ENCODE data around the gene PRKG1. TPM values are rescaled to one million over a fixed set of nuclear protein-coding genes. Genes with fewer than 3 reads are reported as not detected.

The PRKG1 gene
- total RNA-seq, 8 experiments from 2014 or later = 5.6 to 40.7 (median 6.6) TPM

DNA sequence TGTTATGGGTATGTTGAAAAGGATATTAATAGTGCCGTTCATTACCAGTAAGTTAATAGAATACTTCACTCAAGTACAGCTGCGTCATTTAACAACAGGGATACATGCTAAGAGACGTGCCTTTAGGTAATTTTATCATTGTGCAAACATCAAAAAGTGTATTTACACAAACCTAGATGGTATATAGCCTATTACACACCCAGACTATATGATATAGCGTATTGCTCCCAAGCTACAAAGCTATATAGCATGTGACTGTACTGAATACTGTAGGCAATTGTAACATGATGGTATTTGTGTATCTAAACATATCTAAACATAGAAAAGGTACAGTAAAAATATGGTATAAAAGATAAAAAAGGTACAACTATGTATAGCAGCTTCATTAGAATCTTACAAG, 11.1 kb upstream of the PRKG1 start:
- no peak for ATAC-seq (replicated peaks in 6 of 8)
- 32 to 100% (median 80%) methylated on average over 1 to 4 of the region's 4 CpGs; no CpG with 5 or more reads in 3 of the 10 experiments for WGBS, 10 experiments
- no peak overlapping the region for H3K27ac ChIP-seq
- in situ Hi-C loops (cut with MboI; ENCODE audit: low pct_unique_long_range_greater_than_20kb in 2 of 9, low sequenced_read_pairs in 9 of 9, unreplicated experiment in 9 of 9) = loop anchor here in 6 of 9 experiments (10.0 to 25.0 kb wide), 6 partner anchors 349 to 1152 kb away; partner anchors contain the start of gene CSTF2T (in 1 of the 6)
- H3K4me3 ChIP-seq = no peak overlapping the region
- no peaks in the 10 kb centered on the region for H3K4me1 ChIP-seq (replicated peaks in 1 of 2)

DNA sequence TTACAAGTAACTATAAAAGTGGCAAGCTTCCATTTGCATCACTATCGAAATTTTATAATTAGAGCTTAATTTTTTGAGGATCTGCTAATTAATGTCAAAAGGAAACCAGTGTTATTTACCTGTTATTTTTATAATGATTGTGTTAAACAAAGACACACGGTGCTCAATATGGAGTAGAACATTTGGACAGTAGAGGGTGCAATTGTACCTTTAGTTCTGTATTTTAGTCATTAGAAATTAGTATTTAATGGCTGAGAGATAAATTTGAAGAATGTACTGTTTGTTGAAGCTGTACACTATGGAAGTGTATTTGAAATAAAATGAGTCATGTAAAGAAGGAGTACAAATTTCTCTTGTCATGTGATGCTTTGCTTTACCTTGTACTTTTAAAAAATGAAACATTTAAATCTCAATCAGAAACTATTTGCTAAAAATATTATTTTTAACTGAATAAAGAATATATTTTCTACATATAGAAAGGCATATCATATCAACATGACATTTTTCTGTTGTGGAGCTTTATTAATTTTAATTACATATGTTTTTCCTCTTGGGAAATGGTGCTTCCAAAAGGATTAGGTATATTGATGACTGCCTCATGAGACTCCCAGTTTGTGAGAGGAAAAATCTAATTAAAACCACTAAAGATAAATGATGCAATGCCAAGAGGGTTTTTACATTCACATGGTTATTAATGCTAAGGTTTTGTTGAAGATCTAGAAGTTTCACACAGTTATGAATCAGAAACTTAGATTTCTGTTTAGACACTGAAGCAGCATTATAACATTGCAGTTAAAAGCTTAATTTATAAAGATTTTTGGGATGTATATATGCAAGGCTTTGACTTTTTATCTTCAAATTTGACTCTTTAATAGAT, 10.4 kb upstream of the PRKG1 start:
- in situ Hi-C loops (cut with MboI; ENCODE audit: low pct_unique_long_range_greater_than_20kb in 2 of 9, low sequenced_read_pairs in 9 of 9, unreplicated experiment in 9 of 9) = loop anchor here in 6 of 9 experiments (10.0 to 25.0 kb wide), 6 partner anchors 348 to 1151 kb away; partner anchors contain the start of gene CSTF2T (in 1 of the 6)
- Histone ChIP-seq H3K4me3 (no peak overlapping the region), H3K27ac (no peak overlapping the region), H3K4me1 (replicated peaks in 1 of 2) (no peaks in the 10 kb centered on the region)
- ATAC-seq (replicated peaks in 6 of 8) = peak; percentile 32 to 71 (median 54)
- WGBS, 10 experiments = 0 to 14% (median 0%) methylated on average over 1 to 2 of the region's 2 CpGs; no CpG with 5 or more reads in 1 of the 10 experiments

DNA sequence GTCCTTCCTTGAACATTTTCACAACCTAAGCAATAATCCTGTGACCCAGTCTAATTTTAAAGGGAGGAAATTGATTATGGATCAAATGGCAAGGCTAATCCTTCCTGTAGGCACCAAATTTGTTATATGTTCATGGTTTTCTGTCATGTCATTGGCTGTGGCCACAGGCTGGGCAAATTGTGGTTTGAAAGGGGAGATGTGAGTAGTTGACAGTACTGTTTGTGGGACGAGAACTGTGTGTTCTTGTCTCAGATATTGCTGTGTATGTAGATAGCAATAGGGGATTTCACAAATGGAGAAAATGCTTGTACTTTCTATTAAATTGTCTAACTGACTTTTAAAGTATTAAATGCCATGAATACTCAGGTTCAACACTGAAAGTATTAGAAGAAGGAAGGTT, 8.1 kb upstream of the PRKG1 start:
- ATAC-seq (replicated peaks in 6 of 8) = no peak
- Histone ChIP-seq H3K4me3 (no peak overlapping the region), H3K27ac (no peak overlapping the region), H3K4me1 (replicated peaks in 1 of 2) (no peaks in the 10 kb centered on the region)
- 29 to 100% (median 82%) methylated on average over 1 of the region's 1 CpG; no CpG with 5 or more reads in 4 of the 10 experiments for WGBS, 10 experiments
- in situ Hi-C loops (cut with MboI; ENCODE audit: low pct_unique_long_range_greater_than_20kb in 2 of 9, low sequenced_read_pairs in 9 of 9, unreplicated experiment in 9 of 9) = loop anchor here in 6 of 9 experiments (10.0 to 25.0 kb wide), 6 partner anchors 346 to 1149 kb away; partner anchors contain the start of gene CSTF2T (in 1 of the 6)

DNA sequence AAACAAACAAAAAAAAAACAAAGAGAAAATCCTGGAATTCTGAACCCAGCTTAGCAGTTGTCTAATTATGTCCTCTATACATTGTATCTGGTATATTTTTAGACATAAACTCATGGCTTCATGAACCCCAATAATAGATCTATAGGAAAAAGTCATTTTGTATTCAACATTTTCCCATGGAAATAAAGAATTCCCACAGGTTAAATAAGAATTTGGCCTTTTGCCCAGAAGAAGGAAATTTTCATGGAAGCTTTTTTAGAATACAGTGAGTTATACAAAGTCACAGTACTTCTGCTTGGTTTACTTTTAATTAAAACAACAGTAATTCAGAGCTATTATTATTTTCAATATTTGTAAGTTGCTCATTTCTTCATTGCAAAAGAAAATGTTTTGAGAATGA, 2.1 kb upstream of the PRKG1 start:
- no peak overlapping the region for H3K27ac ChIP-seq
- in situ Hi-C loops (cut with MboI; ENCODE audit: low pct_unique_long_range_greater_than_20kb in 2 of 9, low sequenced_read_pairs in 9 of 9, unreplicated experiment in 9 of 9) = loop anchor here in 7 of 9 experiments (10.0 to 25.0 kb wide), 5 partner anchors 340 to 1140 kb away; partner anchors contain the start of gene CSTF2T (in 1 of the 7)
- no peak overlapping the region for H3K4me3 ChIP-seq
- no peak for ATAC-seq (replicated peaks in 6 of 8)
- H3K4me1 ChIP-seq (replicated peaks in 1 of 2) = peaks cover 5 to 14% of the 10 kb centered on the region in 2 donors

DNA sequence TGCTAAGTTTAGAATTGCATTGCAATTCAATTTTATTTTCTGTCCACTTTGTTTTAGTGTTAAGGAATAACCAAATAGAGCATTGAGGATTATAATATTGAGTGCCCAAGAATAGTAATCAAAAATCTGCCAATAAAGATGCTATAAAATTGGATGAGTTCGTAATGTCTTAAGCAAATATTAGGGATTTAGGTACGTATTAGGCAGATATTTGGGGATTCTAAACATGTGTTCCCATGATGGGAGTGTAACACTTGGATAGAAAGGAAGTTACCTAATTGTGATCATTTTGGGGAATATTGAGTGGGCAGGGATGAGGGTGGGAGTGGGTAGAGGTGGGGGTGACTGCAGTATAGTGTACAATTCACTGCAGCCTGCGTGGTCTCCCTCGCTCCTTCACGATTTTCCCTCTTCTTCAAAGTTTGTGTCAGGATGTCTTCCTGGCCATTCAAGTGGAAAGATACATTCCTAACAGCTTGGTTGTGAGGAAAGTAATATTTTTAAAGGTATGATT, 1.3 kb upstream of the PRKG1 start:
- peak overlapping the region; percentile 49 to 84 (median 57) for H3K4me3 ChIP-seq
- no peak overlapping the region for H3K27ac ChIP-seq
- in situ Hi-C loops (cut with MboI; ENCODE audit: low pct_unique_long_range_greater_than_20kb in 2 of 9, low sequenced_read_pairs in 9 of 9, unreplicated experiment in 9 of 9) = loop anchor here in 7 of 9 experiments (10.0 to 25.0 kb wide), 5 partner anchors 339 to 1139 kb away; partner anchors contain the start of gene CSTF2T (in 1 of the 7)
- peaks cover 5 to 14% of the 10 kb centered on the region in 2 donors for H3K4me1 ChIP-seq (replicated peaks in 1 of 2)
- WGBS, 10 experiments = 31 to 100% (median 68%) methylated on average over 1 to 5 of the region's 5 CpGs; no CpG with 5 or more reads in 1 of the 10 experiments
- ATAC-seq (replicated peaks in 6 of 8) = no peak

DNA sequence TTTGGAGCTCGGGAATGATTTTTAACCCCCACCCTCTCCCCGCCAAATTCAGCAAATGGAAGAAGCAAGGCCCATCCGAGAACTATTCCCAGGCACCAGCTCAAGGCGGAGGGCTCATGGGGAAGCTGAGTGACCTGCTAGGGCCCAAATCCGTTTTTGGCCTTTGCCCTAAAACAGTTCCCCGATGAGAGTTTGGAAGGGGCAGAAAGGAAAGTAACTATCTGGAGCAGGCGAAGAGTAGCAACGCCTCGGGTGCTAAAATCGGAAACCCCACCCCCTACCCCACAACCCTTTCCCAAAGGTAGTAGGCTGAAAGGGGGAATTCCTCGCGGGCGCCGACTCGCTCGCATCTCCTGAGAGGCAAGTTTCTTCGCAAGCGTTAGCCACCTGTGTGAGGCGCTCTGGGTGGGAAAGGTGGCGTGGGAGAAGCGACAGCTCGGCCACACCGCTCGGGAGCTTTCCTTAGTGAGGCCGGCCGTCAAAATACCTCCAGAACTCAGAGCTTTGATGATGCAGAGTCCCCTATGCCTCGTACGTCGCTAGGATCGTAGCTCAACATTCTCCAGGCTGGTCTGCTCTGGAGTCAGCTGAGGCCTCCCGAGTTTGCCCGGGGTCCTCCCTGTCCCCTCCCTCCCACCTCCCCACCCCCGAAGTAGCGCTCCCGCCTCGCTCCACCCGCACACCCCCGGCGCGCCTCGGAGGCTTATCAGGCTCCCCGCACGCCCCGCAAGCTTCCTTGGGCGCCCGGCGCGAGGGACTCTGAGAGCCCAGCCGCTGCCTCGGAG, 642 bp upstream of the PRKG1 start:
- peak overlapping the region in 1 of 2 donors; percentile 54 for H3K27ac ChIP-seq
- 0 to 29% (median 7%) methylated on average over 2 to 6 of the region's 50 CpGs; no CpG with 5 or more reads in 4 of the 10 experiments for WGBS, 10 experiments
- in situ Hi-C loops (cut with MboI; ENCODE audit: low pct_unique_long_range_greater_than_20kb in 2 of 9, low sequenced_read_pairs in 9 of 9, unreplicated experiment in 9 of 9) = loop anchor here in 7 of 9 experiments (10.0 to 25.0 kb wide), 5 partner anchors 339 to 1139 kb away; partner anchors contain the start of gene CSTF2T (in 1 of the 7)
- peaks cover 5 to 14% of the 10 kb centered on the region in 2 donors for H3K4me1 ChIP-seq (replicated peaks in 1 of 2)
- peak overlapping the region; percentile 49 to 84 (median 57) for H3K4me3 ChIP-seq
- ATAC-seq (replicated peaks in 6 of 8) = peak; percentile 48 to 64 (median 61)

DNA sequence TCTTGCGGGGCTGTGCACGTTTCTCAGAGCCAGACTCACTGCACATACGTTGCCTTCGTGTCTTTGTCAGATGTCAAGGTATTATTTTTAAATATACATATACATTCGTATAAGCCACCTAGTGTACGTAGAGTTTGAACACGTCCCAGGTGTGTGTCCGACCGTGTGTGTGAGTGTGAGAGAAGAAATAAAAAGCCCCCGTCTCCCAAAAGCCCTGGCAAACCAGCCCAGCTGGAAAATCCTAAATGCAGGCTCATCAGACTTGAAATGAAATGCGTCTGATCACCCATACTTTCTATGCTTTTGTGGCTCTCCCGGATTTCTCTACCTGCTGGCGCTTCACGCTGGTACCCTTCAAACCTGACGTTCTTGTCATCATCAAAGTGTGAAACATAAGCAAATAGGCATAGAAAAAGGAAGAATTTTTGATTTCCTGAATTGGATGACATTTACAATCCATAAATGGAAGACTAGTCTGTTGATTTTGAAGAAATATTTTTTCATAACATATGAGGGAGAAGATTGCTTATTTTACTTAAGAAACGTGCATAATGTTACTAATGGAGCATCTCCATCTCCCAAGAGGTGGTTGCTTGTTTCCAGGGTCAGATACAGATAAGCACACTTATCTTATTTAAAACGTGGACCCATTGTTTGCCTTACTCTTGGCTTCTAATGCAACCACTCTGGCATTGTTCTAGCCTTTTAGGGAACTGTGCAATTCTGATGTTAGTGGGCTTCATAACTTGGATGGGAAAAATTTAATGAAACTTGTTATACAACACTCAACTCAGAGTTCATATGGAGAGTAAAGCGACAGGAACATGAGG, 971 bp downstream of the PRKG1 start:
- in situ Hi-C loops (cut with MboI; ENCODE audit: low pct_unique_long_range_greater_than_20kb in 2 of 9, low sequenced_read_pairs in 9 of 9, unreplicated experiment in 9 of 9) = loop anchor here in 1 of 9 experiments (10.0 kb wide), 1 partner anchor 350 kb away; no protein-coding TSS in a partner anchor
- Histone ChIP-seq H3K4me3 (peak overlapping the region; percentile 49 to 84 (median 57)), H3K27ac (no peak overlapping the region), H3K4me1 (replicated peaks in 1 of 2) (peaks cover 14 to 19% of the 10 kb centered on the region in 2 donors)
- WGBS, 10 experiments = 0 to 100% (median 16%) methylated on average over 1 to 12 of the region's 18 CpGs
- ATAC-seq (replicated peaks in 6 of 8) = no peak

DNA sequence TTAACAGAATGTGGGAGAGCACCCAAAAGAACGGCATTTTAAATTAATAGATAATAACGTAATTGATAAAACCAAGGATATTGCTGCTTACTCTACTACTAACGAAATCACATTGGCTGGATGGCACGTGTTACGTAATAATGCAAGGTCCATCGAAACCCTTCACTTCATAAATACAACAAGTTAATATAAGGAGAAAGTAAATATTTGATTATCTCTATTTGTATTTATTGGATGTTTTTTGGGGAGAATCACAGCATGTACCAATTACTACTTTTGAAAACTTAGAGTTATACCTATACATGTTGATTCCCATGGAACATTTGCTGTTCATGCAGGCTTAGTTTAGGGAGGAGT, 1.6 kb downstream of the PRKG1 start:
- no peak for ATAC-seq (replicated peaks in 6 of 8)
- peaks cover 17 to 23% of the 10 kb centered on the region in 2 donors for H3K4me1 ChIP-seq (replicated peaks in 1 of 2)
- in situ Hi-C loops (cut with MboI; ENCODE audit: low pct_unique_long_range_greater_than_20kb in 2 of 9, low sequenced_read_pairs in 9 of 9, unreplicated experiment in 9 of 9) = loop anchor here in 1 of 9 experiments (10.0 kb wide), 1 partner anchor 349 kb away; no protein-coding TSS in a partner anchor
- WGBS, 10 experiments = 16 to 84% (median 47%) methylated on average over 2 to 6 of the region's 6 CpGs; no CpG with 5 or more reads in 1 of the 10 experiments
- peak overlapping the region; percentile 0 to 65 (median 53) for H3K4me3 ChIP-seq
- H3K27ac ChIP-seq = no peak overlapping the region

DNA sequence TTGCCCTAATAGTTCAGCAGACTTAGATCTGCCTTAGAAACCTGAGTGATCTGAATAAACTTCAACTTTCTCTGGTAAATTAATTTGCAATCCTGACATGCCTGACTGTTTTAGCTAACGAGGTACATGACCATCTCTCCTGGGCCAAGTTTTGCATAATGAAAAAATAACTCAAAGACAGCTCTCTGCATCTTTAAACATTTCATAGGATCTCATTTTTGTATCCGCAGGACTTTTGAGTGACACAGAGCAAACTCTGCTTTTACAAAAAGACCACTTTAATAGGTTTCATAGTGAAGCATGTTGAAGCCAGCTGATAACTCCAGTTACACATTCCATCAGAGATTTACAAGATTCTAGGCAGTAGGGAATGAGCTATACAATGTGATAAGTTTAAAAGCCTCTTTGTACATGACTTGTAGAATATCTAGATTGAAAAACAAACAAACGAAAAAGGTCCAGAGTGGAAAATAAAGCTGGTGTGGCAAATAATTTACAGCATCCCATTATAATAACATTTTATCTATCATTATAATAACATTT, 2.1 kb downstream of the PRKG1 start:
- in situ Hi-C loops (cut with MboI; ENCODE audit: low pct_unique_long_range_greater_than_20kb in 2 of 9, low sequenced_read_pairs in 9 of 9, unreplicated experiment in 9 of 9) = loop anchor here in 1 of 9 experiments (10.0 kb wide), 1 partner anchor 348 kb away; no protein-coding TSS in a partner anchor
- H3K27ac ChIP-seq = no peak overlapping the region
- H3K4me3 ChIP-seq = peak overlapping the region in 3 of 5 donors; percentile 0 to 57 (median 53)
- ATAC-seq (replicated peaks in 6 of 8) = no peak
- 17 to 83% (median 38%) methylated on average over 1 to 3 of the region's 3 CpGs; no CpG with 5 or more reads in 1 of the 10 experiments for WGBS, 10 experiments
- H3K4me1 ChIP-seq (replicated peaks in 1 of 2) = peaks cover 17 to 23% of the 10 kb centered on the region in 2 donors

DNA sequence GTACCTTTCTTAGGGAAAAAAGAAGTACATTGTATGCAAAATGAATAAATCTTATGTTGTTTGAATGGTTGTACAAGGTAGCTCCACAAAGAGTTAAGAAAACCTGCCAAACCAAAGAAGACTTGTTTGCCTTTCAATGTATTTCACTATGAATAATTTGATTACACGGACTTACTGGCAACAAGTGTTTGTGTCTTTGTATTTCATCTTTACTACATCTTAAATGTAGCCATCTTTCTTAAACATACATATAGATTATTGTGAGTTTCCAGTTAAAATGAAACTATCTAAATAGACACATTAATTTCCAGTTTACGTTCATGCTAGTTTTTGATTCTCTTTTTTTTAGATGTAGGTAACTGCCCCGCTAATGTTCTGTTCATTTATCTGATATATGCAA, 2.8 kb downstream of the PRKG1 start:
- Histone ChIP-seq H3K27ac (no peak overlapping the region), H3K4me1 (replicated peaks in 1 of 2) (peaks cover 17 to 23% of the 10 kb centered on the region in 2 donors), H3K4me3 (peak overlapping the region in 1 of 5 donors; percentile 57)
- in situ Hi-C loops (cut with MboI; ENCODE audit: low pct_unique_long_range_greater_than_20kb in 2 of 9, low sequenced_read_pairs in 9 of 9, unreplicated experiment in 9 of 9) = loop anchor here in 1 of 9 experiments (10.0 kb wide), 1 partner anchor 348 kb away; no protein-coding TSS in a partner anchor
- WGBS, 10 experiments = 20 to 77% (median 41%) methylated on average over 1 to 3 of the region's 3 CpGs; no CpG with 5 or more reads in 1 of the 10 experiments
- no peak for ATAC-seq (replicated peaks in 6 of 8)

DNA sequence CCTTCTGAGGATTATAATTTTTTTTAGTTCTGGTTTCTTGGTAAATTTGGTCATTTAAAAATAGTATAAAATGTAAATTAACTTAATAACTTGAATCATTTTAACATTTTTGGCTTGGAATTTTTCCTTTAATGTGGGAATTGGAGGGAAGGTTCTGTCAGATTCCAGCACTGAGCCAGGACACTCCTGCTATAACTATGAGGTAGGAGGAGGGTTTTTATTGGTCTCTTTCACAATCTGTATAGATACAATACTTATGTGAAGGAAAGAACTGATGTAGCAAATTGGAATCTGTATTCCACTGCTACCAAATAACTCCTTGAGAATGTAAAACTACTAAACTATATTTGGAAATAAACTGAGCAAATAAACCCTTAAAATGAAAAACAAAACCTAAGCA, 3.2 kb downstream of the PRKG1 start:
- peaks cover 17 to 23% of the 10 kb centered on the region in 2 donors for H3K4me1 ChIP-seq (replicated peaks in 1 of 2)
- no peak overlapping the region for H3K27ac ChIP-seq
- peak overlapping the region in 1 of 5 donors; percentile 57 for H3K4me3 ChIP-seq
- no peak for ATAC-seq (replicated peaks in 6 of 8)
- in situ Hi-C loops (cut with MboI; ENCODE audit: low pct_unique_long_range_greater_than_20kb in 2 of 9, low sequenced_read_pairs in 9 of 9, unreplicated experiment in 9 of 9) = loop anchor here in 1 of 9 experiments (10.0 kb wide), 1 partner anchor 347 kb away; no protein-coding TSS in a partner anchor
